Measurements from ENCODE around the gene TCF12.

TCF12 gene

GRCh38 chr15:57086857-57087427, 168.5 kb downstream of the TCF12 start:
- Histone ChIP-seq H3K36me3 (ENCODE audit: control insufficient read depth, insufficient read depth, low read length) (no peaks in the 10 kb centered on the region), H3K4me1 (no peaks in the 10 kb centered on the region), H3K27ac (no peak overlapping the region), H3K9me3 (ENCODE audit: control insufficient read depth, low read length) (no peaks in the 10 kb centered on the region), H2AFZ (no peak overlapping the region), H3K27me3 (ENCODE audit: control insufficient read depth, insufficient read depth, low read length) (no peaks in the 10 kb centered on the region), H3K4me3 (ENCODE audit: low read depth, low read length) (no peak overlapping the region), H3K79me2 (no peaks in the 10 kb centered on the region), H3K4me2 (ENCODE audit: low read length) (no peak overlapping the region), H3K9ac (no peak overlapping the region)
- no peak for TF ChIP-seq CTCF (IDR thresholded peaks at IDR 0.05)

- TF ChIP-seq CTCF (IDR thresholded peaks at IDR 0.05) = no peak
- no peaks in the 10 kb centered on the region for H3K79me2 ChIP-seq
- H3K27me3 ChIP-seq (ENCODE audit: control insufficient read depth, insufficient read depth, low read length) = no peaks in the 10 kb centered on the region
- no peaks in the 10 kb centered on the region for H3K4me1 ChIP-seq
- H3K4me3 ChIP-seq (ENCODE audit: low read depth, low read length) = no peak overlapping the region
- no peaks in the 10 kb centered on the region for H3K9me3 ChIP-seq (ENCODE audit: control insufficient read depth, low read length)
- no peak overlapping the region for H3K27ac ChIP-seq
- no peak overlapping the region for H2AFZ ChIP-seq
- no peak overlapping the region for H3K4me2 ChIP-seq (ENCODE audit: low read length)
- H3K36me3 ChIP-seq (ENCODE audit: control insufficient read depth, insufficient read depth, low read length) = no peaks in the 10 kb centered on the region
- H3K9ac ChIP-seq = no peak overlapping the region
Measured at GRCh38 chr15:57089815-57090495, 171.5 kb downstream of the TCF12 start.

- TF ChIP-seq CTCF (IDR thresholded peaks at IDR 0.05) = no peak
- H3K9ac ChIP-seq = no peak overlapping the region
- H3K27me3 ChIP-seq (ENCODE audit: control insufficient read depth, insufficient read depth, low read length) = no peaks in the 10 kb centered on the region
- no peaks in the 10 kb centered on the region for H3K9me3 ChIP-seq (ENCODE audit: control insufficient read depth, low read length)
- no peaks in the 10 kb centered on the region for H3K79me2 ChIP-seq
- no peak overlapping the region for H3K4me2 ChIP-seq (ENCODE audit: low read length)
- no peaks in the 10 kb centered on the region for H3K4me1 ChIP-seq
- no peaks in the 10 kb centered on the region for H3K36me3 ChIP-seq (ENCODE audit: control insufficient read depth, insufficient read depth, low read length)
- H3K27ac ChIP-seq = no peak overlapping the region
- H3K4me3 ChIP-seq (ENCODE audit: low read depth, low read length) = no peak overlapping the region
- H2AFZ ChIP-seq = no peak overlapping the region
Measured at GRCh38 chr15:57090496-57090859, 172.0 kb downstream of the TCF12 start.

GRCh38 chr15:57091636-57092035, 173.2 kb downstream of the TCF12 start:
- H3K4me1 ChIP-seq = no peaks in the 10 kb centered on the region
- no peak overlapping the region for H3K9ac ChIP-seq
- no peak overlapping the region for H3K27ac ChIP-seq
- no peaks in the 10 kb centered on the region for H3K36me3 ChIP-seq (ENCODE audit: control insufficient read depth, insufficient read depth, low read length)
- TF ChIP-seq CTCF (IDR thresholded peaks at IDR 0.05) = no peak
- H3K9me3 ChIP-seq (ENCODE audit: control insufficient read depth, low read length) = no peaks in the 10 kb centered on the region
- no peak overlapping the region for H3K4me3 ChIP-seq (ENCODE audit: low read depth, low read length)
- no peaks in the 10 kb centered on the region for H3K27me3 ChIP-seq (ENCODE audit: control insufficient read depth, insufficient read depth, low read length)
- H2AFZ ChIP-seq = no peak overlapping the region
- no peak overlapping the region for H3K4me2 ChIP-seq (ENCODE audit: low read length)
- H3K79me2 ChIP-seq = no peaks in the 10 kb centered on the region

GRCh38 chr15:57092252-57092651, 173.8 kb downstream of the TCF12 start:
- TF ChIP-seq CTCF (IDR thresholded peaks at IDR 0.05) = no peak
- Histone ChIP-seq H3K9me3 (ENCODE audit: control insufficient read depth, low read length) (no peaks in the 10 kb centered on the region), H3K27ac (no peak overlapping the region), H3K27me3 (ENCODE audit: control insufficient read depth, insufficient read depth, low read length) (no peaks in the 10 kb centered on the region), H3K79me2 (no peaks in the 10 kb centered on the region), H3K4me2 (ENCODE audit: low read length) (no peak overlapping the region), H2AFZ (no peak overlapping the region), H3K36me3 (ENCODE audit: control insufficient read depth, insufficient read depth, low read length) (no peaks in the 10 kb centered on the region), H3K4me1 (no peaks in the 10 kb centered on the region), H3K4me3 (ENCODE audit: low read depth, low read length) (no peak overlapping the region), H3K9ac (no peak overlapping the region)
